Astrocyte (in vitro differentiated cells and primary cell): ENCODE results near the gene INVS. TPM values are rescaled to one million over a fixed set of nuclear protein-coding genes. Genes with fewer than 3 reads are reported as not detected.

Experiments used
- DNase-seq: peaks from one replicate; pipeline ENCODE4 v3.0.0-alpha.2; 2010; ENCODE audit warnings: low read depth
- FAIRE-seq: peaks from 2 replicates; lab custom pipeline; 2011; peaks lifted over from hg19 to GRCh38; lab: Jason Lieb, UNC
- H2AFZ ChIP-seq: 2 replicates; pipeline ENCODE4 v1.6.0; 2012; ENCODE audit warnings: low read depth, low read length, inconsistent platforms
- H3K27ac ChIP-seq: 2 replicates; pipeline ENCODE4 v1.5.1; 2011; ENCODE audit warnings: low read depth, low read length, inconsistent platforms
- H3K27me3 ChIP-seq: 2 replicates; pipeline ENCODE4 v1.6.0; 2011; ENCODE audit warnings: low read length, inconsistent platforms; ENCODE audit not compliant: insufficient read depth
- H3K36me3 ChIP-seq: 2 replicates; pipeline ENCODE4 v1.5.1; 2011; ENCODE audit warnings: low read length, inconsistent platforms; ENCODE audit not compliant: insufficient read depth
- H3K4me1 ChIP-seq: 2 replicates; pipeline ENCODE4 v1.5.1; 2011; ENCODE audit warnings: low read length, inconsistent platforms; ENCODE audit not compliant: insufficient read depth
- H3K4me2 ChIP-seq: 2 replicates; pipeline ENCODE4 v1.6.0; 2012; ENCODE audit warnings: low read length, inconsistent platforms
- H3K4me3 ChIP-seq: 2 replicates; pipeline ENCODE4 v1.5.1; 2011; ENCODE audit warnings: low read depth, mild to moderate bottlenecking, low read length, inconsistent platforms; ENCODE audit not compliant: insufficient read depth
- H3K79me2 ChIP-seq: 2 replicates; pipeline ENCODE4 v1.6.0; 2012; ENCODE audit warnings: mild to moderate bottlenecking, low read length, inconsistent platforms; ENCODE audit not compliant: insufficient read depth
- H3K9ac ChIP-seq: 2 replicates; pipeline ENCODE4 v1.6.0; 2012; ENCODE audit warnings: mild to moderate bottlenecking, low read length, inconsistent platforms
- H3K9me3 ChIP-seq: 2 replicates; pipeline ENCODE4 v1.5.1; 2012; ENCODE audit warnings: low read depth, mild to moderate bottlenecking, low read length, inconsistent platforms; ENCODE audit not compliant: insufficient read depth
- H4K20me1 ChIP-seq: 2 replicates; pipeline ENCODE4 v1.6.0; 2012; ENCODE audit warnings: low read length, inconsistent platforms; ENCODE audit not compliant: insufficient read depth
- H3K27ac Mint-ChIP-seq: one replicate; pipeline ENCODE4 v1.8.0; 2021; ENCODE audit warnings: mild to moderate bottlenecking, mixed read lengths; ENCODE audit not compliant: unreplicated experiment
- H3K27me3 Mint-ChIP-seq: one replicate; pipeline ENCODE4 v1.8.0; 2021; ENCODE audit warnings: low read depth, mixed read lengths; ENCODE audit not compliant: unreplicated experiment
- H3K36me3 Mint-ChIP-seq: one replicate; pipeline ENCODE4 v1.8.0; 2021; ENCODE audit warnings: low read depth, mixed read lengths; ENCODE audit not compliant: unreplicated experiment
- H3K4me1 Mint-ChIP-seq: one replicate; pipeline ENCODE4 v1.8.0; 2021; ENCODE audit warnings: low read depth, mixed read lengths; ENCODE audit not compliant: unreplicated experiment
- H3K4me3 Mint-ChIP-seq: one replicate; pipeline ENCODE4 v1.8.0; 2021; ENCODE audit warnings: mild to moderate bottlenecking, moderate library complexity, mixed read lengths; ENCODE audit not compliant: unreplicated experiment
- H3K9me3 Mint-ChIP-seq: one replicate; pipeline ENCODE4 v1.8.0; 2021; ENCODE audit warnings: mild to moderate bottlenecking, mixed read lengths; ENCODE audit not compliant: unreplicated experiment
- CTCF ChIP-seq: IDR thresholded peaks from 2 replicates; pipeline ENCODE4 v1.5.1; 2011; ENCODE audit warnings: low read depth, mild to moderate bottlenecking, inconsistent platforms, low read length, moderate library complexity; ENCODE audit not compliant: insufficient read depth
- EZH2 ChIP-seq: IDR thresholded peaks from 2 replicates; pipeline ENCODE4 v1.6.1; 2012; ENCODE audit warnings: mild to moderate bottlenecking, low read length, inconsistent platforms; ENCODE audit not compliant: insufficient read depth
- total RNA-seq: library from RNA; stranded (reverse); gene quantifications from 2 replicates; pipeline ENCODE4 v1.2.1, GENCODE V29; 2021

Gene INVS
- total RNA-seq, 1 donor from 2014 or later = 17.5 TPM

- Histone ChIP-seq H3K9ac (no peak overlapping the region), H3K27me3 (no peaks in the 10 kb centered on the region), H2AFZ (no peak overlapping the region), H3K79me2 (no peaks in the 10 kb centered on the region), H3K36me3 (no peaks in the 10 kb centered on the region), H3K27ac (no peak overlapping the region), H3K4me3 (no peak overlapping the region), H3K4me2 (no peak overlapping the region), H3K4me1 (no peaks in the 10 kb centered on the region), H4K20me1 (no peaks in the 10 kb centered on the region), H3K9me3 (no peaks in the 10 kb centered on the region)
- Mint-ChIP-seq H3K4me3 (no peak overlapping the region), H3K9me3 (peaks cover 2% of the 10 kb centered on the region), H3K27me3 (no peaks in the 10 kb centered on the region), H3K4me1 (peaks cover 9% of the 10 kb centered on the region), H3K36me3 (no peaks in the 10 kb centered on the region), H3K27ac (no peak overlapping the region)
- DNase-seq (peak; percentile 80), FAIRE-seq (no peak)
- TF ChIP-seq CTCF = no peak
- no peak for TF ChIP-seq EZH2
Measured at GRCh38 chr9:100160021-100160420, 61.0 kb downstream of the INVS start.

GRCh38 chr9:100167176-100167575 is 68.1 kb downstream of the INVS start:
- H3K9me3 ChIP-seq = no peaks in the 10 kb centered on the region
- peaks cover 13% of the 10 kb centered on the region for H3K4me1 Mint-ChIP-seq
- H3K9ac ChIP-seq = no peak overlapping the region
- H3K27me3 ChIP-seq = no peaks in the 10 kb centered on the region
- H3K9me3 Mint-ChIP-seq = peaks cover 3% of the 10 kb centered on the region
- no peak overlapping the region for H3K4me3 ChIP-seq
- TF ChIP-seq CTCF (no peak), EZH2 (no peak)
- H3K27me3 Mint-ChIP-seq = no peaks in the 10 kb centered on the region
- peak; percentile 42 for DNase-seq
- no peak overlapping the region for H3K27ac ChIP-seq
- no peaks in the 10 kb centered on the region for H3K79me2 ChIP-seq
- H3K27ac Mint-ChIP-seq = no peak overlapping the region
- peaks cover 7% of the 10 kb centered on the region for H4K20me1 ChIP-seq
- no peaks in the 10 kb centered on the region for H3K36me3 ChIP-seq
- no peak for FAIRE-seq
- no peak overlapping the region for H3K4me3 Mint-ChIP-seq
- no peak overlapping the region for H3K4me2 ChIP-seq
- no peak overlapping the region for H2AFZ ChIP-seq
- H3K36me3 Mint-ChIP-seq = peaks cover under 1% of the 10 kb centered on the region
- no peaks in the 10 kb centered on the region for H3K4me1 ChIP-seq

GRCh38 chr9:100167915-100168654 is 69.0 kb downstream of the INVS start:
- H3K4me1 ChIP-seq = no peaks in the 10 kb centered on the region
- H3K9me3 ChIP-seq = no peaks in the 10 kb centered on the region
- no peak overlapping the region for H3K4me3 ChIP-seq
- H2AFZ ChIP-seq = no peak overlapping the region
- H3K27ac Mint-ChIP-seq = no peak overlapping the region
- peaks cover 13% of the 10 kb centered on the region for H3K4me1 Mint-ChIP-seq
- FAIRE-seq = no peak
- H4K20me1 ChIP-seq = peaks cover 7% of the 10 kb centered on the region
- no peaks in the 10 kb centered on the region for H3K27me3 ChIP-seq
- H3K9ac ChIP-seq = no peak overlapping the region
- H3K27ac ChIP-seq = no peak overlapping the region
- TF ChIP-seq CTCF = no peak
- TF ChIP-seq EZH2 = no peak
- DNase-seq = no peak
- H3K4me3 Mint-ChIP-seq = no peak overlapping the region
- no peaks in the 10 kb centered on the region for H3K27me3 Mint-ChIP-seq
- H3K36me3 ChIP-seq = no peaks in the 10 kb centered on the region
- H3K4me2 ChIP-seq = no peak overlapping the region
- H3K9me3 Mint-ChIP-seq = peaks cover 3% of the 10 kb centered on the region
- no peaks in the 10 kb centered on the region for H3K79me2 ChIP-seq
- peaks cover 7% of the 10 kb centered on the region for H3K36me3 Mint-ChIP-seq
